HCT116 (cell line): ENCODE measurements around the gene ASCC1. TPM values are rescaled to one million over a fixed set of nuclear protein-coding genes. Genes with fewer than 3 reads are reported as not detected.

Experiments used
- ATAC-seq: fragments of 200-7000 bp; cut with Tn5 transposase; 2 replicates; pipeline ENCODE4 v1.9.1; 2020; ENCODE audit warnings: mild to moderate bottlenecking, moderate library complexity
- BruUV-seq: library from RNA; stranded (reverse); fragments of 400-500 nt; replicated peaks from 2 replicates; lab custom pipeline; 2021; lab: Mats Ljungman, UMichigan
- CTCF ChIA-PET: fragments of 300-600 bp; sonication (Branson Sonifier 250); formaldehyde crosslinking; loops from one replicate; lab custom pipeline; 2021; ENCODE audit warnings: antibody characterized with exemption; lab: Charles Lee
- POLR2A ChIA-PET: fragments of 300-600, 350-600 bp; sonication (Branson Sonifier 250); formaldehyde crosslinking; loops from one replicate; lab custom pipeline; 2021; ENCODE audit warnings: antibody characterized with exemption; lab: Charles Lee
- RAD21 ChIA-PET, 2 experiments: fragments of 300-600 bp; sonication (Branson Sonifier 250); formaldehyde crosslinking; loops; one replicate each; lab custom pipeline; 2023; ENCODE audit warnings: low total read pairs in 2 of 2; ENCODE audit not compliant: uncharacterized antibody in 2 of 2, unreplicated experiment in 2 of 2, low non-redundant PET in 1 of 2; lab: Charles Lee
- DNase-seq: peaks from one replicate; pipeline ENCODE4 v3.0.0-alpha.2; 2010; ENCODE audit warnings: low read depth, low spot score
- H2AFZ ChIP-seq: fragments of 200-600 bp; shearing (Covaris generic), sonication (generic); 2 replicates; pipeline ENCODE4 v1.6.1; 2017; ENCODE audit warnings: low read depth, mixed run types, mixed read lengths, antibody characterized with exemption, low read length; ENCODE audit not compliant: poor library complexity, severe bottlenecking
- H3K27ac ChIP-seq: 2 replicates; pipeline ENCODE4 v1.5.1; 2012; ENCODE audit warnings: low read depth, low read length
- H3K27me3 ChIP-seq: fragments of 200-600 bp; sonication (generic); 2 replicates; pipeline ENCODE4 v1.6.1; 2016; ENCODE audit warnings: mixed run types, low read length, mixed read lengths; ENCODE audit not compliant: insufficient read depth
- H3K36me3 ChIP-seq, 2 experiments: fragments of 200-500 bp in 1 of 2; fragments of 200-600 bp in 1 of 2; sonication (Bioruptor generic) in 1 of 2; sonication (generic) in 1 of 2; 2 replicates each; pipeline versions ENCODE4 v1.5.1 to v1.6.1; 2014 to 2016; ENCODE audit warnings: low read length in 2 of 2, inconsistent platforms in 1 of 2, mixed read lengths in 1 of 2, mixed run types in 1 of 2; ENCODE audit not compliant: insufficient read depth in 2 of 2, control insufficient read depth in 1 of 2
- H3K4me1 ChIP-seq, 2 experiments: fragments of 200-600 bp in 1 of 2; sonication (generic) in 1 of 2; 2 replicates each; pipeline versions ENCODE4 v1.5.1 to v1.6.1; 2012 to 2017; ENCODE audit warnings: low read length in 2 of 2, inconsistent platforms in 1 of 2, mild to moderate bottlenecking in 1 of 2, mixed read lengths in 1 of 2, mixed run types in 1 of 2, moderate library complexity in 1 of 2; ENCODE audit not compliant: insufficient read depth in 2 of 2, control insufficient read depth in 1 of 2
- H3K4me2 ChIP-seq: fragments of 200-600 bp; sonication (generic); 2 replicates; pipeline ENCODE4 v1.6.1; 2017; ENCODE audit warnings: mixed run types, low read length, mixed read lengths
- H3K4me3 ChIP-seq, 2 experiments: fragments of 200-600 bp in 1 of 2; sonication (generic) in 1 of 2; replicated peaks in 1 of 2; 2 replicates each; pipeline ENCODE4 v1.5.1; 2011 to 2016; ENCODE audit warnings: low read length in 2 of 2, control low read depth in 1 of 2, low read depth in 1 of 2, mild to moderate bottlenecking in 1 of 2, mixed read lengths in 1 of 2, mixed run types in 1 of 2
- H3K79me2 ChIP-seq: fragments of 200-600 bp; sonication (generic); 2 replicates; pipeline ENCODE4 v1.6.1; 2017; ENCODE audit warnings: mild to moderate bottlenecking, mixed run types, low read length, moderate library complexity, mixed read lengths; ENCODE audit not compliant: insufficient read depth
- H3K9ac ChIP-seq: fragments of 200-600 bp; sonication (generic); 2 replicates; pipeline ENCODE4 v1.6.1; 2016; ENCODE audit warnings: low read length, mixed read lengths
- H3K9me2 ChIP-seq: fragments of 200-600 bp; sonication (generic), shearing (Covaris generic); 2 replicates; pipeline ENCODE4 v1.6.1; 2017; ENCODE audit warnings: mixed run types, mild to moderate bottlenecking, moderate library complexity; ENCODE audit not compliant: insufficient read depth
- H3K9me3 ChIP-seq, 2 experiments: fragments of 200-500 bp in 1 of 2; fragments of 200-600 bp in 1 of 2; sonication (Bioruptor generic) in 1 of 2; sonication (generic) in 1 of 2; 2 replicates each; pipeline ENCODE4 v1.6.1; 2014 to 2017; ENCODE audit warnings: low read length in 2 of 2, mixed read lengths in 2 of 2, inconsistent platforms in 1 of 2, low read depth in 1 of 2, mild to moderate bottlenecking in 1 of 2, mixed run types in 1 of 2, moderate library complexity in 1 of 2; ENCODE audit not compliant: control insufficient read depth in 1 of 2, insufficient read depth in 1 of 2
- H4K20me1 ChIP-seq: fragments of 200-600 bp; sonication (generic), shearing (Covaris generic); 2 replicates; pipeline ENCODE4 v1.6.1; 2017; ENCODE audit warnings: mixed run types, mild to moderate bottlenecking, moderate library complexity; ENCODE audit not compliant: insufficient read depth
- CBX3 ChIP-seq: IDR thresholded peaks from 2 replicates; pipeline ENCODE4 v1.6.1; 2012; ENCODE audit warnings: low read depth
- CEBPB ChIP-seq: IDR thresholded peaks from 2 replicates; pipeline ENCODE4 v1.6.1; 2012; ENCODE audit warnings: low read depth
- EGR1 ChIP-seq: IDR thresholded peaks from 2 replicates; pipeline ENCODE4 v1.6.1; 2012; ENCODE audit warnings: low read depth
- ELF1 ChIP-seq: IDR thresholded peaks from 2 replicates; pipeline ENCODE4 v1.6.1; 2012; ENCODE audit warnings: low read depth, borderline replicate concordance
- EZH2 ChIP-seq: fragments of 200-600 bp; sonication (generic); IDR thresholded peaks from 2 replicates; pipeline ENCODE4 v1.6.1; 2017; ENCODE audit warnings: antibody characterized with exemption, mixed run types
- EZH2phosphoT487 ChIP-seq: fragments of 200-600 bp; IDR thresholded peaks from 2 replicates; pipeline ENCODE4 v1.6.1; 2018; ENCODE audit warnings: antibody characterized with exemption, borderline replicate concordance
- FOSL1 ChIP-seq: IDR thresholded peaks from 2 replicates; pipeline ENCODE4 v1.6.1; 2012; ENCODE audit warnings: low read depth
- POLR2A ChIP-seq: IDR thresholded peaks from 2 replicates; pipeline ENCODE4 v1.7.0; 2011; ENCODE audit warnings: borderline replicate concordance; ENCODE audit not compliant: insufficient read depth, insufficient read length; ENCODE audit errors: extremely low read depth
- POLR2AphosphoS5 ChIP-seq: IDR thresholded peaks from 2 replicates; pipeline ENCODE4 v1.6.1; 2011; ENCODE audit warnings: mild to moderate bottlenecking, low read depth, low read length, moderate library complexity
- RAD21 ChIP-seq: IDR thresholded peaks from 2 replicates; pipeline ENCODE4 v1.6.1; 2012; ENCODE audit warnings: low read depth, mild to moderate bottlenecking
- SIN3A ChIP-seq: IDR thresholded peaks from 2 replicates; pipeline ENCODE4 v1.6.1; 2012; ENCODE audit warnings: low read depth
- SP1 ChIP-seq: IDR thresholded peaks from 2 replicates; pipeline ENCODE4 v1.6.1; 2012; ENCODE audit warnings: low read depth
- SRF ChIP-seq: IDR thresholded peaks from 2 replicates; pipeline ENCODE4 v1.6.1; 2012; ENCODE audit warnings: low read depth
- TCF7L2 ChIP-seq: IDR thresholded peaks from 2 replicates; pipeline ENCODE4 v1.7.0; 2011; ENCODE audit warnings: borderline replicate concordance, inconsistent platforms; ENCODE audit not compliant: insufficient read depth, insufficient read length; ENCODE audit errors: extremely low read depth
- YY1 ChIP-seq: IDR thresholded peaks from 2 replicates; pipeline ENCODE4 v1.6.1; 2011; ENCODE audit warnings: low read length, low read depth, moderate library complexity, mild to moderate bottlenecking; ENCODE audit not compliant: insufficient replicate concordance; ENCODE audit errors: extremely low read depth
- ZFX ChIP-seq: fragments of 450-650 bp; IDR thresholded peaks from 2 replicates; pipeline ENCODE4 v1.6.1; 2017
- intact Hi-C: fragments of 100-400 bp; cut with micrococcal nuclease; formaldehyde crosslinking; loops from 2 replicates; pipeline ENCODE4 v1.10.0; 2022
- total RNA-seq: library from RNA; stranded (reverse); gene quantifications from one replicate; pipeline ENCODE4 v1.2.1, GENCODE V29; 2021; ENCODE audit not compliant: unreplicated experiment
- TF ChIP-seq, protein P1 (sequence below), 3 experiments: fragments of 200-600 bp in 1 of 3; sonication (generic) in 1 of 3; IDR thresholded peaks in 2 of 3; conservative IDR thresholded peaks in 1 of 3; 2 replicates each; pipeline ENCODE4 v1.5.1; 2012 to 2017; ENCODE audit warnings: low read depth in 2 of 3, low read length in 2 of 3, antibody characterized with exemption in 1 of 3, borderline replicate concordance in 1 of 3, control low read depth in 1 of 3, mild to moderate bottlenecking in 1 of 3, mixed read lengths in 1 of 3, mixed run types in 1 of 3, moderate library complexity in 1 of 3; ENCODE audit not compliant: insufficient read depth in 1 of 3
- TF ChIP-seq, protein P2 (sequence below): IDR thresholded peaks from 2 replicates; pipeline ENCODE4 v1.6.1; 2012; ENCODE audit warnings: low read depth
- TF ChIP-seq, protein P3 (sequence below): IDR thresholded peaks from 2 replicates; pipeline ENCODE4 v1.6.1; 2012
- TF ChIP-seq, protein P4 (sequence below): IDR thresholded peaks from 2 replicates; pipeline ENCODE4 v1.6.1; 2011; ENCODE audit warnings: mild to moderate bottlenecking, low read length, moderate library complexity; ENCODE audit not compliant: insufficient replicate concordance; ENCODE audit errors: extremely low read depth

The ASCC1 gene
- total RNA-seq, 1 experiment from 2014 or later: 34.5 TPM

DNA sequence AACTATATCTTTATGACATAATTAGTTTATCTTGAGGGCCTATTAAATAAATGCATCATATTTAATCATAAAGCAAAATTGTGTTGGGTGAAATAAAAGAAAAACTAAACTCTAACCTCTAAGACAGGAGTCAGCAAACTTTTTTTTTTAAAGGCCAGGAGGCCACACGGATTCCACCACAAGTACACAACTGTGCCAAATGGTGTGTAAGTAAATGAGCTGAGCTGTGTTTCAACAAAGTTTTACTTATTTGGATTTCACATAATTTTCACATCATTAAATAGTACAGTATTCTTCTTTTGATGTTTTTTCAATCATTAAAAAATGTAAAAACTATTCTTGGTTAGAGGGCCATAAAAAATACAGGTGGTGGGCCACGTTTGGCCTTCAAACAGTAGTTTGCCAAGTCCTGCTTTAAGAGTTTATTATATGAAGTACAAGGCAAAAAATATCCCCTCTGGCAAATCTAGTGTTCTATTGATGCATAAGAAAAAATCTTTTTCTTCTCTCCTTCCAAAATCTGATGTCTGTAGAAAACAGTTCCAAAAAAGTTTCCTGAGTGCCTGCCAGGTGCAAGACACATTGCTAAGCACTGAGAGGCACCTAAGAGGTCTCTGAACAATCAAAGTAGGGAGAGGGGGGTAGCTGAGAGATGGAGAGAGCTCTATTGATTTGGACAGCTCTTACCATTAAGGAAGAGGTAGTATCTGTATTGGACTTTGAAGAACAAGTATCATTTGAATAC, 101.2 kb downstream of the ASCC1 start:
- Histone ChIP-seq H4K20me1 (no peaks in the 10 kb centered on the region), H3K36me3 (no peaks in the 10 kb centered on the region), H3K79me2 (no peaks in the 10 kb centered on the region), H3K9ac (no peak overlapping the region), H3K9me3 (no peaks in the 10 kb centered on the region), H2AFZ (no peak overlapping the region), H3K4me3 (no peak overlapping the region), H3K27ac (no peak overlapping the region), H3K4me2 (no peak overlapping the region), H3K27me3 (no peaks in the 10 kb centered on the region), H3K9me2 (no peaks in the 10 kb centered on the region), H3K4me1 (peaks cover 0 to 1% of the 10 kb centered on the region in 2 experiments; a peak in 1 of 4 replicates)
- ChIA-PET CTCF (interaction anchor here (1.2 to 1.7 kb wide), 3 partner anchors 10 to 12 kb away, joined by 3 to 11 read pairs (median 4); no protein-coding TSS in a partner anchor), RAD21 (no interaction called here), POLR2A (interaction anchor here (1.0 kb wide), 1 partner anchor 11 kb away, joined by 3 read pairs; no protein-coding TSS in a partner anchor)
- ATAC-seq: no peak
- no TSS peak for BruUV-seq
- TF ChIP-seq CBX3: no peak
- TF ChIP-seq, protein P1, sequence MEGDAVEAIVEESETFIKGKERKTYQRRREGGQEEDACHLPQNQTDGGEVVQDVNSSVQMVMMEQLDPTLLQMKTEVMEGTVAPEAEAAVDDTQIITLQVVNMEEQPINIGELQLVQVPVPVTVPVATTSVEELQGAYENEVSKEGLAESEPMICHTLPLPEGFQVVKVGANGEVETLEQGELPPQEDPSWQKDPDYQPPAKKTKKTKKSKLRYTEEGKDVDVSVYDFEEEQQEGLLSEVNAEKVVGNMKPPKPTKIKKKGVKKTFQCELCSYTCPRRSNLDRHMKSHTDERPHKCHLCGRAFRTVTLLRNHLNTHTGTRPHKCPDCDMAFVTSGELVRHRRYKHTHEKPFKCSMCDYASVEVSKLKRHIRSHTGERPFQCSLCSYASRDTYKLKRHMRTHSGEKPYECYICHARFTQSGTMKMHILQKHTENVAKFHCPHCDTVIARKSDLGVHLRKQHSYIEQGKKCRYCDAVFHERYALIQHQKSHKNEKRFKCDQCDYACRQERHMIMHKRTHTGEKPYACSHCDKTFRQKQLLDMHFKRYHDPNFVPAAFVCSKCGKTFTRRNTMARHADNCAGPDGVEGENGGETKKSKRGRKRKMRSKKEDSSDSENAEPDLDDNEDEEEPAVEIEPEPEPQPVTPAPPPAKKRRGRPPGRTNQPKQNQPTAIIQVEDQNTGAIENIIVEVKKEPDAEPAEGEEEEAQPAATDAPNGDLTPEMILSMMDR (IDR thresholded peaks at IDR 0.05 in 2 of 3, conservative IDR thresholded peaks at IDR 0.05 in 1 of 3; ENCODE audit: borderline replicate concordance in 1 of 3, insufficient read depth in 1 of 3, low read depth in 2 of 3, low read length in 2 of 3): no peak
- TF ChIP-seq ELF1: no peak
- TF ChIP-seq EZH2phosphoT487: no peak
- no peak for TF ChIP-seq SIN3A
- no peak for TF ChIP-seq TCF7L2
- TF ChIP-seq, protein P2, sequence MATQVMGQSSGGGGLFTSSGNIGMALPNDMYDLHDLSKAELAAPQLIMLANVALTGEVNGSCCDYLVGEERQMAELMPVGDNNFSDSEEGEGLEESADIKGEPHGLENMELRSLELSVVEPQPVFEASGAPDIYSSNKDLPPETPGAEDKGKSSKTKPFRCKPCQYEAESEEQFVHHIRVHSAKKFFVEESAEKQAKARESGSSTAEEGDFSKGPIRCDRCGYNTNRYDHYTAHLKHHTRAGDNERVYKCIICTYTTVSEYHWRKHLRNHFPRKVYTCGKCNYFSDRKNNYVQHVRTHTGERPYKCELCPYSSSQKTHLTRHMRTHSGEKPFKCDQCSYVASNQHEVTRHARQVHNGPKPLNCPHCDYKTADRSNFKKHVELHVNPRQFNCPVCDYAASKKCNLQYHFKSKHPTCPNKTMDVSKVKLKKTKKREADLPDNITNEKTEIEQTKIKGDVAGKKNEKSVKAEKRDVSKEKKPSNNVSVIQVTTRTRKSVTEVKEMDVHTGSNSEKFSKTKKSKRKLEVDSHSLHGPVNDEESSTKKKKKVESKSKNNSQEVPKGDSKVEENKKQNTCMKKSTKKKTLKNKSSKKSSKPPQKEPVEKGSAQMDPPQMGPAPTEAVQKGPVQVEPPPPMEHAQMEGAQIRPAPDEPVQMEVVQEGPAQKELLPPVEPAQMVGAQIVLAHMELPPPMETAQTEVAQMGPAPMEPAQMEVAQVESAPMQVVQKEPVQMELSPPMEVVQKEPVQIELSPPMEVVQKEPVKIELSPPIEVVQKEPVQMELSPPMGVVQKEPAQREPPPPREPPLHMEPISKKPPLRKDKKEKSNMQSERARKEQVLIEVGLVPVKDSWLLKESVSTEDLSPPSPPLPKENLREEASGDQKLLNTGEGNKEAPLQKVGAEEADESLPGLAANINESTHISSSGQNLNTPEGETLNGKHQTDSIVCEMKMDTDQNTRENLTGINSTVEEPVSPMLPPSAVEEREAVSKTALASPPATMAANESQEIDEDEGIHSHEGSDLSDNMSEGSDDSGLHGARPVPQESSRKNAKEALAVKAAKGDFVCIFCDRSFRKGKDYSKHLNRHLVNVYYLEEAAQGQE: no peak
- no peak for TF ChIP-seq YY1
- no peak for TF ChIP-seq POLR2AphosphoS5
- TF ChIP-seq FOSL1: no peak
- TF ChIP-seq EZH2: no peak
- TF ChIP-seq SP1: no peak
- no peak for TF ChIP-seq RAD21
- TF ChIP-seq POLR2A: no peak
- TF ChIP-seq, protein P3, sequence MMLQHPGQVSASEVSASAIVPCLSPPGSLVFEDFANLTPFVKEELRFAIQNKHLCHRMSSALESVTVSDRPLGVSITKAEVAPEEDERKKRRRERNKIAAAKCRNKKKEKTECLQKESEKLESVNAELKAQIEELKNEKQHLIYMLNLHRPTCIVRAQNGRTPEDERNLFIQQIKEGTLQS: no peak
- TF ChIP-seq, protein P4, sequence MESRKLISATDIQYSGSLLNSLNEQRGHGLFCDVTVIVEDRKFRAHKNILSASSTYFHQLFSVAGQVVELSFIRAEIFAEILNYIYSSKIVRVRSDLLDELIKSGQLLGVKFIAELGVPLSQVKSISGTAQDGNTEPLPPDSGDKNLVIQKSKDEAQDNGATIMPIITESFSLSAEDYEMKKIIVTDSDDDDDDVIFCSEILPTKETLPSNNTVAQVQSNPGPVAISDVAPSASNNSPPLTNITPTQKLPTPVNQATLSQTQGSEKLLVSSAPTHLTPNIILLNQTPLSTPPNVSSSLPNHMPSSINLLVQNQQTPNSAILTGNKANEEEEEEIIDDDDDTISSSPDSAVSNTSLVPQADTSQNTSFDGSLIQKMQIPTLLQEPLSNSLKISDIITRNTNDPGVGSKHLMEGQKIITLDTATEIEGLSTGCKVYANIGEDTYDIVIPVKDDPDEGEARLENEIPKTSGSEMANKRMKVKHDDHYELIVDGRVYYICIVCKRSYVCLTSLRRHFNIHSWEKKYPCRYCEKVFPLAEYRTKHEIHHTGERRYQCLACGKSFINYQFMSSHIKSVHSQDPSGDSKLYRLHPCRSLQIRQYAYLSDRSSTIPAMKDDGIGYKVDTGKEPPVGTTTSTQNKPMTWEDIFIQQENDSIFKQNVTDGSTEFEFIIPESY: no peak
- no peak for TF ChIP-seq EGR1
- no peak for TF ChIP-seq ZFX
- no peak for TF ChIP-seq SRF
- no peak for TF ChIP-seq CEBPB
- no peak for DNase-seq
- intact Hi-C loops: no loop called here
